HepG2 (cell line): ENCODE results near the gene RNU6-1. TPM values are rescaled to one million over a fixed set of nuclear protein-coding genes. Genes with fewer than 3 reads are reported as not detected.

Source experiments
- ATAC-seq: fragments of 200-7000 bp; cut with Tn5 transposase; 3 replicates; pipeline ENCODE4 v1.9.1; 2020; ENCODE audit warnings: mild to moderate bottlenecking, moderate library complexity
- BruUV-seq: library from RNA; stranded (reverse); fragments of 400-500 nt; replicated peaks from 2 replicates; lab custom pipeline; 2021; lab: Mats Ljungman, UMichigan
- CTCF ChIA-PET: fragments of 300-600 bp; formaldehyde crosslinking; extraction: SDS; loops from one replicate; lab custom pipeline; 2021; ENCODE audit warnings: low total read pairs, inconsistent platforms, low intra/inter-chr PET ratio; lab: Yijun Ruan, JAX
- POLR2A ChIA-PET: fragments of 350-600 bp; sonication (Branson Sonifier 250); formaldehyde crosslinking; loops from one replicate; lab custom pipeline; 2020; ENCODE audit warnings: antibody characterized with exemption, inconsistent platforms; lab: Yijun Ruan, JAX
- DNase-seq: peaks from one replicate; pipeline ENCODE4 v3.0.0-alpha.2; 2015; ENCODE audit warnings: low spot score
- FAIRE-seq: peaks from 3 replicates; lab custom pipeline; 2011; peaks lifted over from hg19 to GRCh38; lab: Jason Lieb, UNC
- H2AFZ ChIP-seq: one replicate; pipeline ENCODE4 v1.6.1; 2011; ENCODE audit warnings: low read length, inconsistent platforms
- H3K27ac ChIP-seq: fragments of 300-600 bp; 3 replicates; pipeline ENCODE4 v1.8.0; 2011; ENCODE audit warnings: mixed run types, mild to moderate bottlenecking, mixed read lengths, low read length, inconsistent platforms; ENCODE audit not compliant: insufficient read depth; ENCODE audit errors: extremely low read length
- H3K27me3 ChIP-seq, 2 experiments: fragments of 200-600 bp in 1 of 2; 2 replicates in 1 of 2; 3 replicates in 1 of 2; pipeline versions ENCODE4 v1.6.0 to v1.8.0; 2011; ENCODE audit warnings: low read length in 2 of 2, mild to moderate bottlenecking in 2 of 2, moderate library complexity in 2 of 2, inconsistent platforms in 1 of 2; ENCODE audit not compliant: insufficient read depth in 2 of 2, control insufficient read depth in 1 of 2
- H3K36me3 ChIP-seq, 2 experiments: fragments of 200-600 bp in 1 of 2; replicated peaks in 1 of 2; 2 replicates in 1 of 2; 3 replicates in 1 of 2; pipeline versions ENCODE4 v1.5.1 to v1.8.0; 2011; ENCODE audit warnings: low read length in 2 of 2, inconsistent platforms in 1 of 2; ENCODE audit not compliant: insufficient read depth in 2 of 2, control insufficient read depth in 1 of 2
- H3K4me1 ChIP-seq: 2 replicates; pipeline ENCODE4 v1.5.1; 2012; ENCODE audit warnings: low read length, inconsistent platforms; ENCODE audit not compliant: insufficient read depth
- H3K4me2 ChIP-seq: 2 replicates; pipeline ENCODE4 v1.6.0; 2011; ENCODE audit warnings: low read depth, low read length, inconsistent platforms
- H3K4me3 ChIP-seq, 3 experiments: fragments of 200-600 bp in 1 of 3; sonication (generic), shearing (Covaris generic) in 1 of 3; replicated peaks in 1 of 3; 2 replicates each; pipeline ENCODE4 v1.5.1; 2011 to 2016; ENCODE audit warnings: low read length in 3 of 3, inconsistent platforms in 2 of 3, low read depth in 2 of 3, mild to moderate bottlenecking in 2 of 3, control low read depth in 1 of 3, mixed read lengths in 1 of 3; ENCODE audit not compliant: insufficient read depth in 1 of 3
- H3K79me2 ChIP-seq: one replicate; pipeline ENCODE4 v1.6.1; 2011; ENCODE audit warnings: low read length, inconsistent platforms; ENCODE audit not compliant: insufficient read depth
- H3K9ac ChIP-seq: 2 replicates; pipeline ENCODE4 v1.6.0; 2011; ENCODE audit warnings: mild to moderate bottlenecking, low read depth, low read length, inconsistent platforms; ENCODE audit not compliant: insufficient read depth
- H3K9me3 ChIP-seq: 2 replicates; pipeline ENCODE4 v1.5.1; 2012; ENCODE audit warnings: mild to moderate bottlenecking, low read length
- H4K20me1 ChIP-seq: 2 replicates; pipeline ENCODE4 v1.6.0; 2011; ENCODE audit warnings: inconsistent platforms, mild to moderate bottlenecking, low read length, moderate library complexity; ENCODE audit not compliant: insufficient read depth
- GABPB1 ChIP-seq: IDR thresholded peaks from 2 replicates; pipeline ENCODE4 v1.6.1; 2016; ENCODE audit warnings: mild to moderate bottlenecking, missing genetic modification reagents, moderate library complexity, missing compliant biosample characterization
- MTF2 ChIP-seq: sonication (generic); formaldehyde crosslinking; IDR thresholded peaks from 2 replicates; pipeline ENCODE4 v1.5.0; 2020; ENCODE audit warnings: missing genetic modification reagents, borderline replicate concordance
- RBM39 ChIP-seq: fragments of 200-400 bp; formaldehyde crosslinking; IDR thresholded peaks from one replicate; pipeline ENCODE4 v1.6.1; 2018; ENCODE audit warnings: antibody characterized with exemption, mild to moderate bottlenecking, low read depth, low read length; ENCODE audit not compliant: poor library complexity, severe bottlenecking
- SNRNP70 ChIP-seq: fragments of 200-400 bp; formaldehyde crosslinking; IDR thresholded peaks from 2 replicates; pipeline ENCODE4 v1.6.1; 2017; ENCODE audit warnings: mild to moderate bottlenecking, low read depth, low read length, moderate library complexity
- ZNF224 ChIP-seq: sonication (generic); formaldehyde crosslinking; IDR thresholded peaks from 2 replicates; pipeline ENCODE4 v1.5.0; 2020; ENCODE audit warnings: mild to moderate bottlenecking, missing genetic modification reagents
- ZNF550 ChIP-seq: sonication (generic); formaldehyde crosslinking; IDR thresholded peaks from 2 replicates; pipeline ENCODE4 v1.4.0; 2020; ENCODE audit warnings: mild to moderate bottlenecking, missing genetic modification reagents, borderline replicate concordance
- WGBS: methylation state at CpG from one replicate; pipeline ENCODE4 v1.1.6; 2017; ENCODE audit warnings: low lambda C conversion rate; 5-methylcytosine and 5-hydroxymethylcytosine counted together
- in situ Hi-C: cut with HindIII; loops from 2 replicates; pipeline ENCODE4 v1.10.0; 2017; ENCODE audit warnings: low pct_unique_long_range_greater_than_20kb; ENCODE audit not compliant: extremely low pct_ligation_motif_present
- intact Hi-C: fragments of 100-400 bp; cut with micrococcal nuclease; formaldehyde crosslinking; loops from one replicate; pipeline ENCODE4 v1.10.0; 2022; ENCODE audit not compliant: unreplicated experiment
- polyA plus RNA-seq, 8 experiments: library from polyadenylated mRNA; depleted of rRNA in 3 of 8; stranded (reverse) in 7 of 8; unstranded in 1 of 8; fragments of >200 nt; fragmentation: Illumina TruSeq in 4 of 8; extraction: Trizol in 4 of 8; gene quantifications; 2 replicates each; pipeline versions ENCODE4 v1.2.1 to v1.2.3, GENCODE V29; 2011 to 2016; ENCODE audit warnings: low read depth in 4 of 8, missing spikeins in 1 of 8, mixed read lengths in 1 of 8; ENCODE audit not compliant: insufficient read depth in 1 of 8
- total RNA-seq, 5 experiments: library from RNA; depleted of rRNA; stranded (reverse); fragments of >200 nt; fragmentation: Illumina TruSeq; extraction: Trizol; gene quantifications; 2 replicates each; pipeline ENCODE4 v1.2.3, GENCODE V29; 2016; ENCODE audit warnings: low read depth in 1 of 5
- TF ChIP-seq, protein P1 (sequence below): sonication (generic); formaldehyde crosslinking; IDR thresholded peaks from 2 replicates; pipeline ENCODE4 v1.5.1; 2020; ENCODE audit warnings: mild to moderate bottlenecking, missing genetic modification reagents, moderate library complexity
- TF ChIP-seq, protein P2 (sequence below): sonication (generic); formaldehyde crosslinking; IDR thresholded peaks from 2 replicates; pipeline ENCODE4 v1.5.1; 2020; ENCODE audit warnings: missing genetic modification reagents, mild to moderate bottlenecking, borderline replicate concordance
- TF ChIP-seq, protein P3 (sequence below): sonication (generic); formaldehyde crosslinking; IDR thresholded peaks from 2 replicates; pipeline ENCODE4 v1.5.0; 2020; ENCODE audit warnings: mild to moderate bottlenecking, missing genetic modification reagents, borderline replicate concordance

The RNU6-1 gene
- total and polyA plus RNA-seq, 2 of the 13 experiments (the other 11 are each of a cell fraction or from before 2014, with no cell fraction given): under 0.01 TPM; not detected in 1

DNA sequence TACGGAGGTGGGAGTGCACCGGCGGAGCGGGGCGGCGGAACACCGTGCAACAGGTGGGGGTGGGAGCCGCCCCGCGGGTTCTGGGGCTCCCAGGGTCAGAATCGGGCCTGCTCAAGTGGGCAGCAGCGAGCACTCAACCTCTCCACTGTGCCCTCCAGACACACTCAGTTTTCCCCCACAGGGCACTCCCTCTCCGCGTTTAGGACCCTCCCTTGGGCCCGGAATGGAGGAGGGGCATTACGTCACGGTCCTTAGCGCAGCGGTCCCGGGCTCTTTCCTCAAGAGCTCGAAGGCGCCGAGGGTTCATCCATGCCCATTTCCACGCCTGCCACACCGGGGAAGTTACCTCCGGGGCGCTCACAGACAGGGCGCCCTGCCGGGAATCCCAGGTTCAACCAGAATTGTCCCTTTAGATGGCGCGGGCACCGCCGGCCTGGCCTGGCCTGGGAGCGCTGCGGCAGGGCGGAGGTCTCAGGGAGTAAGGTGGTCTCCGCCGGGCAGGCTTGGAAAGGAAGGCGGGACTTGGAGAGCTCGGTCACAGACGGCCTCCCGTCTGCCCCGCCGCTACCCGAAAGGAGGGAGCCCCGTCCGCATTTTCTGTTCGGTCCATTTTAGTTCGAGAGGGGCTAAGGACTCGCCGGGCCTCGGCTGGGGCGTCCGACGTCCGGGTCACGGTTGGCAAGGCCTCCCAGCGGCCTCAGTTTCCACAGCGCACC lies 5.1 kb downstream of the RNU6-1 start:
- FAIRE-seq (no peak), DNase-seq (no peak), ATAC-seq (peak; percentile 8; the same call in 2 of the 3 replicates)
- Histone ChIP-seq H3K36me3 (no peaks in the 10 kb centered on the region), H3K27me3 (peaks cover 5 to 58% of the 10 kb centered on the region in 2 experiments), H3K27ac (no peak overlapping the region), H3K79me2 (no peaks in the 10 kb centered on the region), H3K4me1 (peaks cover 52% of the 10 kb centered on the region), H3K4me3 (peak overlapping the region; percentile 61 to 77 (median 63)), H2AFZ (no peak overlapping the region), H3K9ac (peak overlapping the region; percentile 16; the same call in 1 of the 2 replicates), H4K20me1 (no peaks in the 10 kb centered on the region), H3K9me3 (no peaks in the 10 kb centered on the region), H3K4me2 (peak overlapping the region; percentile 85)
- 12% methylated on average over 26 of the region's 59 CpGs for WGBS
- BruUV-seq: no TSS peak
- intact Hi-C loops: loop anchor here (5.0 kb wide), 2 partner anchors 292 to 527 kb away; partner anchors contain the start of gene MAP2K5
- in situ Hi-C loops: loop anchor here (5.0 to 10.0 kb wide), 2 partner anchors 377 to 890 kb away; no protein-coding TSS in a partner anchor
- ChIA-PET POLR2A (interaction anchor here (1.2 kb wide), 1 partner anchor 9 kb away, joined by 3 read pairs; no protein-coding TSS in a partner anchor), CTCF (interaction anchor here (4.5 kb wide), 1 partner anchor 379 kb away, joined by 50 read pairs; no protein-coding TSS in a partner anchor)
- TF ChIP-seq ZNF550 (CRISPR knock-in tag) (no peak), RBM39 (peak; percentile 41), ZNF224 (CRISPR knock-in tag) (0 out of 2 replicates have a peak, but pooled peaks have one; percentile 9), GABPB1 (CRISPR knock-in tag) (peak; percentile 18; the same call in 1 of the 2 replicates), SNRNP70 (no peak), MTF2 (CRISPR knock-in tag) (peak; percentile 85)
- TF ChIP-seq, protein P1, sequence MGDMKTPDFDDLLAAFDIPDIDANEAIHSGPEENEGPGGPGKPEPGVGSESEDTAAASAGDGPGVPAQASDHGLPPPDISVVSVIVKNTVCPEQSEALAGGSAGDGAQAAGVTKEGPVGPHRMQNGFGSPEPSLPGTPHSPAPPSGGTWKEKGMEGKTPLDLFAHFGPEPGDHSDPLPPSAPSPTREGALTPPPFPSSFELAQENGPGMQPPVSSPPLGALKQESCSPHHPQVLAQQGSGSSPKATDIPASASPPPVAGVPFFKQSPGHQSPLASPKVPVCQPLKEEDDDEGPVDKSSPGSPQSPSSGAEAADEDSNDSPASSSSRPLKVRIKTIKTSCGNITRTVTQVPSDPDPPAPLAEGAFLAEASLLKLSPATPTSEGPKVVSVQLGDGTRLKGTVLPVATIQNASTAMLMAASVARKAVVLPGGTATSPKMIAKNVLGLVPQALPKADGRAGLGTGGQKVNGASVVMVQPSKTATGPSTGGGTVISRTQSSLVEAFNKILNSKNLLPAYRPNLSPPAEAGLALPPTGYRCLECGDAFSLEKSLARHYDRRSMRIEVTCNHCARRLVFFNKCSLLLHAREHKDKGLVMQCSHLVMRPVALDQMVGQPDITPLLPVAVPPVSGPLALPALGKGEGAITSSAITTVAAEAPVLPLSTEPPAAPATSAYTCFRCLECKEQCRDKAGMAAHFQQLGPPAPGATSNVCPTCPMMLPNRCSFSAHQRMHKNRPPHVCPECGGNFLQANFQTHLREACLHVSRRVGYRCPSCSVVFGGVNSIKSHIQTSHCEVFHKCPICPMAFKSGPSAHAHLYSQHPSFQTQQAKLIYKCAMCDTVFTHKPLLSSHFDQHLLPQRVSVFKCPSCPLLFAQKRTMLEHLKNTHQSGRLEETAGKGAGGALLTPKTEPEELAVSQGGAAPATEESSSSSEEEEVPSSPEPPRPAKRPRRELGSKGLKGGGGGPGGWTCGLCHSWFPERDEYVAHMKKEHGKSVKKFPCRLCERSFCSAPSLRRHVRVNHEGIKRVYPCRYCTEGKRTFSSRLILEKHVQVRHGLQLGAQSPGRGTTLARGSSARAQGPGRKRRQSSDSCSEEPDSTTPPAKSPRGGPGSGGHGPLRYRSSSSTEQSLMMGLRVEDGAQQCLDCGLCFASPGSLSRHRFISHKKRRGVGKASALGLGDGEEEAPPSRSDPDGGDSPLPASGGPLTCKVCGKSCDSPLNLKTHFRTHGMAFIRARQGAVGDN (CRISPR knock-in tag): peak; percentile 54; the same call in 1 of the 2 replicates
- TF ChIP-seq, protein P2, sequence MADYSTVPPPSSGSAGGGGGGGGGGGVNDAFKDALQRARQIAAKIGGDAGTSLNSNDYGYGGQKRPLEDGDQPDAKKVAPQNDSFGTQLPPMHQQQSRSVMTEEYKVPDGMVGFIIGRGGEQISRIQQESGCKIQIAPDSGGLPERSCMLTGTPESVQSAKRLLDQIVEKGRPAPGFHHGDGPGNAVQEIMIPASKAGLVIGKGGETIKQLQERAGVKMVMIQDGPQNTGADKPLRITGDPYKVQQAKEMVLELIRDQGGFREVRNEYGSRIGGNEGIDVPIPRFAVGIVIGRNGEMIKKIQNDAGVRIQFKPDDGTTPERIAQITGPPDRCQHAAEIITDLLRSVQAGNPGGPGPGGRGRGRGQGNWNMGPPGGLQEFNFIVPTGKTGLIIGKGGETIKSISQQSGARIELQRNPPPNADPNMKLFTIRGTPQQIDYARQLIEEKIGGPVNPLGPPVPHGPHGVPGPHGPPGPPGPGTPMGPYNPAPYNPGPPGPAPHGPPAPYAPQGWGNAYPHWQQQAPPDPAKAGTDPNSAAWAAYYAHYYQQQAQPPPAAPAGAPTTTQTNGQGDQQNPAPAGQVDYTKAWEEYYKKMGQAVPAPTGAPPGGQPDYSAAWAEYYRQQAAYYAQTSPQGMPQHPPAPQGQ (CRISPR knock-in tag): no peak
- TF ChIP-seq, protein P3, sequence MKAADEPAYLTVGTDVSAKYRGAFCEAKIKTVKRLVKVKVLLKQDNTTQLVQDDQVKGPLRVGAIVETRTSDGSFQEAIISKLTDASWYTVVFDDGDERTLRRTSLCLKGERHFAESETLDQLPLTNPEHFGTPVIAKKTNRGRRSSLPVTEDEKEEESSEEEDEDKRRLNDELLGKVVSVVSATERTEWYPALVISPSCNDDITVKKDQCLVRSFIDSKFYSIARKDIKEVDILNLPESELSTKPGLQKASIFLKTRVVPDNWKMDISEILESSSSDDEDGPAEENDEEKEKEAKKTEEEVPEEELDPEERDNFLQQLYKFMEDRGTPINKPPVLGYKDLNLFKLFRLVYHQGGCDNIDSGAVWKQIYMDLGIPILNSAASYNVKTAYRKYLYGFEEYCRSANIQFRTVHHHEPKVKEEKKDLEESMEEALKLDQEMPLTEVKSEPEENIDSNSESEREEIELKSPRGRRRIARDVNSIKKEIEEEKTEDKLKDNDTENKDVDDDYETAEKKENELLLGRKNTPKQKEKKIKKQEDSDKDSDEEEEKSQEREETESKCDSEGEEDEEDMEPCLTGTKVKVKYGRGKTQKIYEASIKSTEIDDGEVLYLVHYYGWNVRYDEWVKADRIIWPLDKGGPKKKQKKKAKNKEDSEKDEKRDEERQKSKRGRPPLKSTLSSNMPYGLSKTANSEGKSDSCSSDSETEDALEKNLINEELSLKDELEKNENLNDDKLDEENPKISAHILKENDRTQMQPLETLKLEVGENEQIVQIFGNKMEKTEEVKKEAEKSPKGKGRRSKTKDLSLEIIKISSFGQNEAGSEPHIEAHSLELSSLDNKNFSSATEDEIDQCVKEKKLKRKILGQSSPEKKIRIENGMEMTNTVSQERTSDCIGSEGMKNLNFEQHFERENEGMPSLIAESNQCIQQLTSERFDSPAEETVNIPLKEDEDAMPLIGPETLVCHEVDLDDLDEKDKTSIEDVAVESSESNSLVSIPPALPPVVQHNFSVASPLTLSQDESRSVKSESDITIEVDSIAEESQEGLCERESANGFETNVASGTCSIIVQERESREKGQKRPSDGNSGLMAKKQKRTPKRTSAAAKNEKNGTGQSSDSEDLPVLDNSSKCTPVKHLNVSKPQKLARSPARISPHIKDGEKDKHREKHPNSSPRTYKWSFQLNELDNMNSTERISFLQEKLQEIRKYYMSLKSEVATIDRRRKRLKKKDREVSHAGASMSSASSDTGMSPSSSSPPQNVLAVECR: peak; percentile 39; the same call in 1 of the 2 replicates
